CD8-positive, alpha-beta memory T cell (primary cell): ENCODE results near the gene ASTN2. TPM values are rescaled to one million over a fixed set of nuclear protein-coding genes. Genes with fewer than 3 reads are reported as not detected.

Experiments
- CTCF ChIA-PET: fragments of 350-600 bp; sonication (Branson Sonifier 250); formaldehyde crosslinking; loops from one replicate; lab custom pipeline; 2021; ENCODE audit warnings: antibody characterized with exemption; lab: Charles Lee
- POLR2A ChIA-PET: fragments of 350-600 bp; sonication (Branson Sonifier 250); formaldehyde crosslinking; loops from one replicate; lab custom pipeline; 2021; ENCODE audit warnings: antibody characterized with exemption; lab: Charles Lee
- DNase-seq, 5 donors: peaks; one replicate each; pipeline versions ENCODE4 v3.0.0 to v3.0.0-alpha.2; 2020 to 2022; ENCODE audit warnings: mixed read lengths in 1 of 5
- H3K27ac ChIP-seq: one replicate; pipeline ENCODE4 v1.7.0; 2013; ENCODE audit warnings: low read depth, mild to moderate bottlenecking, low read length, moderate library complexity
- H3K27me3 ChIP-seq: 2 replicates; pipeline ENCODE4 v1.7.0; 2013; ENCODE audit warnings: low read length, mild to moderate bottlenecking; ENCODE audit not compliant: insufficient read depth, poor library complexity, severe bottlenecking
- H3K36me3 ChIP-seq: 2 replicates; pipeline ENCODE4 v1.7.0; 2013; ENCODE audit warnings: mild to moderate bottlenecking, low read length, moderate library complexity; ENCODE audit not compliant: insufficient read depth
- H3K4me1 ChIP-seq: 2 replicates; pipeline ENCODE4 v1.7.0; 2013; ENCODE audit warnings: mild to moderate bottlenecking, low read length, moderate library complexity; ENCODE audit not compliant: insufficient read depth
- H3K4me3 ChIP-seq: 2 replicates; pipeline ENCODE4 v1.7.0; 2013; ENCODE audit warnings: mild to moderate bottlenecking, low read length
- H3K9me3 ChIP-seq: 2 replicates; pipeline ENCODE4 v1.7.0; 2013; ENCODE audit warnings: mild to moderate bottlenecking, low read length
- H3K27ac Mint-ChIP-seq, 8 donors: one replicate each; pipeline ENCODE4 v1.8.0; 2020 to 2021; ENCODE audit warnings: mixed read lengths in 8 of 8, mild to moderate bottlenecking in 6 of 8, inconsistent platforms in 3 of 8, moderate library complexity in 3 of 8
- H3K27me3 Mint-ChIP-seq, 2 donors: one replicate each; pipeline ENCODE4 v1.8.0; 2020 to 2021; ENCODE audit warnings: mixed read lengths in 2 of 2, mild to moderate bottlenecking in 1 of 2, moderate library complexity in 1 of 2
- H3K36me3 Mint-ChIP-seq, 3 donors: one replicate each; pipeline ENCODE4 v1.8.0; 2020 to 2021; ENCODE audit warnings: mixed read lengths in 3 of 3, inconsistent platforms in 1 of 3, mild to moderate bottlenecking in 1 of 3
- H3K4me1 Mint-ChIP-seq, 3 donors: one replicate each; pipeline ENCODE4 v1.8.0; 2020 to 2021; ENCODE audit warnings: mixed read lengths in 3 of 3, inconsistent platforms in 1 of 3, mild to moderate bottlenecking in 1 of 3
- H3K4me3 Mint-ChIP-seq, 7 donors: one replicate each; pipeline ENCODE4 v1.8.0; 2020 to 2021; ENCODE audit warnings: mixed read lengths in 7 of 7, mild to moderate bottlenecking in 6 of 7, moderate library complexity in 4 of 7, inconsistent platforms in 2 of 7
- H3K9me3 Mint-ChIP-seq, 5 donors: one replicate each; pipeline ENCODE4 v1.8.0; 2020 to 2022; ENCODE audit warnings: mixed read lengths in 5 of 5, mild to moderate bottlenecking in 3 of 5, moderate library complexity in 2 of 5, inconsistent platforms in 1 of 5
- polyA plus RNA-seq: library from polyadenylated mRNA; unstranded; fragments of 300-500 nt; fragmentation: Illumina TruSeq; gene quantifications from one replicate; pipeline ENCODE4 v1.2.3, GENCODE V29; 2021
- total RNA-seq, 2 experiments: library from RNA; stranded (reverse); gene quantifications; one replicate each; pipeline ENCODE4 v1.2.3, GENCODE V29; 2021

ASTN2 gene
- total and polyA plus RNA-seq, 3 experiments from 2014 or later, result 4.1 to 4.8 (median 4.2) TPM

DNA sequence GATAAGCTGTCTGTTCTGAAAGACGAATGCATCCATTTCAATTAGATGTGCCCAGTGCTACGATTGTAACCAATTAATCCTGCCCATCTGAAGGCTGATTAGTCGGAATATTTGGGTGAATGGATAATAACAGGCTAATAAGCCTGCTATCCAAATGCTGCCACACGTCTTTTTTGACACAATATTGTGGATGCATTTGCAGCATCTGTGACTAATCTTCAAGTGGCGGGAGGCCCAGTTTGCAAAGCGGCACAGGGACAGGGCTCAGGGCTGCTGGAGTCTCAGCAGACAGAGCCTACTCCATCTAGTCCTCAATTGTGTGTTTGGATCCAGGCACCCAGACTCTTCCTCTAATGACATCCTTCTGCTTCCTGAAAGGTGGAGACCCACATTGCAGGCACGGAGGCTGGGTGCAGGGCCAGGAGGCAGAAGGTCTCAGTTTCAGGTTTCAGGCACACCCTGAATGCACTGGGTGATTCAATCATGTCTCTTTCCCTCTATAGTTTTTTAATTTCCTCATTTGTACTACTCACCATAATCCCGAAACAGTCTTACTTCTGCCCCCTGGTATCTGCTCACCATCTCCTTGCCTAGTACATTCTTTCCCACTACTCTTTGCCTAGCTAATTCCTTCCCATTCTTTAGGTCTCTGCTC is 169.6 kb downstream of the ASTN2 start:
- no peaks in the 10 kb centered on the region for H3K36me3 ChIP-seq
- no peaks in the 10 kb centered on the region for H3K4me1 ChIP-seq
- Mint-ChIP-seq H3K27me3 (peaks cover 0 to 1% of the 10 kb centered on the region in 2 donors), H3K9me3 (peaks cover 2 to 4% (median 3%) of the 10 kb centered on the region in 5 donors), H3K36me3 (no peaks in the 10 kb centered on the region), H3K4me1 (no peaks in the 10 kb centered on the region), H3K4me3 (no peak overlapping the region), H3K27ac (no peak overlapping the region)
- ChIA-PET CTCF (no interaction called here), POLR2A (no interaction called here)
- no peak overlapping the region for H3K27ac ChIP-seq
- DNase-seq, result no peak
- H3K9me3 ChIP-seq, result no peaks in the 10 kb centered on the region
- no peaks in the 10 kb centered on the region for H3K27me3 ChIP-seq
- H3K4me3 ChIP-seq, result no peak overlapping the region

- Histone ChIP-seq H3K4me1 (no peaks in the 10 kb centered on the region), H3K9me3 (no peaks in the 10 kb centered on the region), H3K36me3 (no peaks in the 10 kb centered on the region), H3K4me3 (no peak overlapping the region), H3K27me3 (no peaks in the 10 kb centered on the region), H3K27ac (no peak overlapping the region)
- no peak for DNase-seq
- H3K4me1 Mint-ChIP-seq, result no peaks in the 10 kb centered on the region
- H3K36me3 Mint-ChIP-seq, result no peaks in the 10 kb centered on the region
- peaks cover 0 to 9% (median 3%) of the 10 kb centered on the region in 5 donors for H3K9me3 Mint-ChIP-seq
- ChIA-PET POLR2A (no interaction called here), CTCF (no interaction called here)
- H3K27me3 Mint-ChIP-seq, result peaks cover 0 to 1% of the 10 kb centered on the region in 2 donors
- no peak overlapping the region for H3K4me3 Mint-ChIP-seq
- H3K27ac Mint-ChIP-seq, result no peak overlapping the region
Observed at GRCh38 chr9:117242082-117242481, 172.8 kb downstream of the ASTN2 start.

DNA sequence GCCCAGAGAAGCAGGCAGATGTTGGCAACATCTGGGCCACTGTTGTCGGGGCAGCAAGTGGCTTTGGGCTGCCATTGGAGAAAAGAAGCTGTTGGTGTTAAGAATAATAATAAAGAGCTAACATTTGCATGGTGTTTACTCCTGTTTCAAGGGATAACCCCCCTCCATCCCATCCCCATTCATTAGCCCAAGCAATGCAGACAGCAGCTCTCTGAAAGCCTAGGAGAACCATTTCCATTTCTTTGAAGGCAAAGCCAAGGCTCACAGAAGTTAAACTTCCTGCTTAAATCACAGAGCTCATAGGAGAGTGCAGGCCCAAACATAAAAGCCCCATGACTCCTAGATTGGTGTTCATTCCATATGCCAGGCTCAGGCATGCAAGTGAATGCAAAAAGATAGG is 175.4 kb downstream of the ASTN2 start:
- no peaks in the 10 kb centered on the region for H3K9me3 ChIP-seq
- H3K27ac ChIP-seq, result no peak overlapping the region
- H3K27me3 ChIP-seq, result no peaks in the 10 kb centered on the region
- ChIA-PET POLR2A (no interaction called here), CTCF (no interaction called here)
- no peaks in the 10 kb centered on the region for H3K36me3 ChIP-seq
- H3K4me1 ChIP-seq, result no peaks in the 10 kb centered on the region
- no peaks in the 10 kb centered on the region for H3K36me3 Mint-ChIP-seq
- H3K27ac Mint-ChIP-seq, result no peak overlapping the region
- no peaks in the 10 kb centered on the region for H3K27me3 Mint-ChIP-seq
- H3K4me3 Mint-ChIP-seq, result no peak overlapping the region
- DNase-seq, result no peak
- H3K4me3 ChIP-seq, result no peak overlapping the region
- H3K9me3 Mint-ChIP-seq, result peaks cover 0 to 9% (median 3%) of the 10 kb centered on the region in 5 donors
- no peaks in the 10 kb centered on the region for H3K4me1 Mint-ChIP-seq

GRCh38 chr9:117234103-117234502 is 180.8 kb downstream of the ASTN2 start:
- ChIA-PET POLR2A (no interaction called here), CTCF (no interaction called here)
- no peak overlapping the region for H3K27ac Mint-ChIP-seq
- Histone ChIP-seq H3K27ac (no peak overlapping the region), H3K36me3 (no peaks in the 10 kb centered on the region), H3K4me1 (no peaks in the 10 kb centered on the region), H3K9me3 (no peaks in the 10 kb centered on the region), H3K4me3 (no peak overlapping the region), H3K27me3 (no peaks in the 10 kb centered on the region)
- peaks cover 0 to 4% (median 0%) of the 10 kb centered on the region in 5 donors for H3K9me3 Mint-ChIP-seq
- H3K4me3 Mint-ChIP-seq, result no peak overlapping the region
- peaks cover 0 to 4% of the 10 kb centered on the region in 2 donors for H3K27me3 Mint-ChIP-seq
- H3K36me3 Mint-ChIP-seq, result no peaks in the 10 kb centered on the region
- no peak for DNase-seq
- H3K4me1 Mint-ChIP-seq, result no peaks in the 10 kb centered on the region

- Histone ChIP-seq H3K4me3 (no peak overlapping the region), H3K36me3 (no peaks in the 10 kb centered on the region), H3K27me3 (no peaks in the 10 kb centered on the region), H3K9me3 (no peaks in the 10 kb centered on the region), H3K27ac (no peak overlapping the region), H3K4me1 (no peaks in the 10 kb centered on the region)
- Mint-ChIP-seq H3K27me3 (peaks cover 0 to 4% of the 10 kb centered on the region in 2 donors), H3K4me3 (no peak overlapping the region), H3K9me3 (peaks cover 0 to 4% (median 0%) of the 10 kb centered on the region in 5 donors), H3K36me3 (no peaks in the 10 kb centered on the region), H3K27ac (no peak overlapping the region), H3K4me1 (no peaks in the 10 kb centered on the region)
- ChIA-PET POLR2A (no interaction called here), CTCF (no interaction called here)
- no peak for DNase-seq
Observed at GRCh38 chr9:117233016-117233415, 181.8 kb downstream of the ASTN2 start.

- ChIA-PET POLR2A (no interaction called here), CTCF (no interaction called here)
- Histone ChIP-seq H3K36me3 (no peaks in the 10 kb centered on the region), H3K4me1 (no peaks in the 10 kb centered on the region), H3K4me3 (no peak overlapping the region), H3K27me3 (no peaks in the 10 kb centered on the region), H3K9me3 (no peaks in the 10 kb centered on the region), H3K27ac (no peak overlapping the region)
- H3K9me3 Mint-ChIP-seq, result peaks cover 0 to 4% (median 0%) of the 10 kb centered on the region in 5 donors
- H3K4me3 Mint-ChIP-seq, result no peak overlapping the region
- H3K4me1 Mint-ChIP-seq, result no peaks in the 10 kb centered on the region
- H3K36me3 Mint-ChIP-seq, result no peaks in the 10 kb centered on the region
- DNase-seq, result no peak
- no peak overlapping the region for H3K27ac Mint-ChIP-seq
- H3K27me3 Mint-ChIP-seq, result peaks cover 0 to 4% of the 10 kb centered on the region in 2 donors
Observed at GRCh38 chr9:117232281-117232680, 182.6 kb downstream of the ASTN2 start.

- no peaks in the 10 kb centered on the region for H3K36me3 Mint-ChIP-seq
- Histone ChIP-seq H3K27me3 (no peaks in the 10 kb centered on the region), H3K36me3 (no peaks in the 10 kb centered on the region), H3K4me3 (no peak overlapping the region), H3K4me1 (no peaks in the 10 kb centered on the region), H3K27ac (no peak overlapping the region), H3K9me3 (no peaks in the 10 kb centered on the region)
- H3K4me3 Mint-ChIP-seq, result no peak overlapping the region
- POLR2A ChIA-PET, result no interaction called here
- H3K27ac Mint-ChIP-seq, result no peak overlapping the region
- no peak for DNase-seq
- no peaks in the 10 kb centered on the region for H3K4me1 Mint-ChIP-seq
- peaks cover 0 to 4% of the 10 kb centered on the region in 2 donors for H3K27me3 Mint-ChIP-seq
- peaks cover 0 to 3% (median 0%) of the 10 kb centered on the region in 5 donors for H3K9me3 Mint-ChIP-seq
- CTCF ChIA-PET, result no interaction called here
Observed at GRCh38 chr9:117231012-117231411, 183.8 kb downstream of the ASTN2 start.

GRCh38 chr9:117224695-117225094 is 190.2 kb downstream of the ASTN2 start:
- H3K36me3 ChIP-seq, result no peaks in the 10 kb centered on the region
- no peak for DNase-seq
- no peak overlapping the region for H3K4me3 ChIP-seq
- CTCF ChIA-PET, result no interaction called here
- POLR2A ChIA-PET, result no interaction called here
- H3K4me3 Mint-ChIP-seq, result no peak overlapping the region
- no peaks in the 10 kb centered on the region for H3K4me1 Mint-ChIP-seq
- H3K27me3 Mint-ChIP-seq, result peaks cover 0 to 3% of the 10 kb centered on the region in 2 donors
- no peaks in the 10 kb centered on the region for H3K9me3 ChIP-seq
- no peaks in the 10 kb centered on the region for H3K4me1 ChIP-seq
- no peak overlapping the region for H3K27ac ChIP-seq
- no peak overlapping the region for H3K27ac Mint-ChIP-seq
- no peaks in the 10 kb centered on the region for H3K27me3 ChIP-seq
- peaks cover 0 to 5% (median 2%) of the 10 kb centered on the region in 5 donors for H3K9me3 Mint-ChIP-seq
- H3K36me3 Mint-ChIP-seq, result no peaks in the 10 kb centered on the region
